HG03039 (cell line): Measurements from ENCODE around the gene RNF14.
"Not testable (repeated sequence)": the region's sequence is repeated elsewhere in the genome, so short reads cannot be mapped to it uniquely, and the experiment has no call there.

Experiments
- ATAC-seq: cut with Tn5 transposase; IDR thresholded peaks from one replicate; pipeline ENCODE4 v1.9.1; 2021; ENCODE audit warnings: mild to moderate bottlenecking, moderate library complexity; ENCODE audit not compliant: unreplicated experiment

The RNF14 gene

GRCh38 chr5:141968914-141969608 lies at the start of gene RNF14:
TSS of gene RNF14 (plus strand) at chr5:141969105. CDS start at chr5:141973589, 4,484 bp downstream.
- ATAC-seq, result peak; percentile 90

- ATAC-seq, result no peak
Measured at GRCh38 chr5:141919218-141920119, 49.4 kb upstream of the RNF14 start.

- ATAC-seq, result no peak
Measured at GRCh38 chr5:141920771-141921170, 48.1 kb upstream of the RNF14 start.

GRCh38 chr5:141922827-141923447 lies 46.0 kb upstream of the RNF14 start:
- not testable (repeated sequence) for ATAC-seq

GRCh38 chr5:141923448-141924313 lies 45.2 kb upstream of the RNF14 start, which contains the start of gene DELE1:
TSS of gene DELE1 (plus strand) at chr5:141923871. CDS start at chr5:141923942, 71 bp downstream.
- ATAC-seq, result peak; percentile 96

- no peak for ATAC-seq
Measured at GRCh38 chr5:141926434-141926833, 42.5 kb upstream of the RNF14 start.

- ATAC-seq, result no peak
Measured at GRCh38 chr5:141928051-141928450, 40.9 kb upstream of the RNF14 start.

- no peak for ATAC-seq
Measured at GRCh38 chr5:141929398-141930058, 39.4 kb upstream of the RNF14 start.

- no peak for ATAC-seq
Measured at GRCh38 chr5:141931694-141932093, 37.2 kb upstream of the RNF14 start.

GRCh38 chr5:141933151-141933550 lies 35.8 kb upstream of the RNF14 start:
- ATAC-seq, result no peak

GRCh38 chr5:141934099-141934844 lies 34.6 kb upstream of the RNF14 start:
- ATAC-seq, result no peak

- ATAC-seq, result no peak
Measured at GRCh38 chr5:141935538-141935937, 33.4 kb upstream of the RNF14 start.

- ATAC-seq, result no peak
Measured at GRCh38 chr5:141940695-141941271, 28.1 kb upstream of the RNF14 start.

GRCh38 chr5:141941307-141941706 lies 27.6 kb upstream of the RNF14 start:
- no peak for ATAC-seq

- ATAC-seq, result no peak
Measured at GRCh38 chr5:141941779-141942178, 27.1 kb upstream of the RNF14 start.

GRCh38 chr5:141942185-141942857 lies 26.6 kb upstream of the RNF14 start:
- ATAC-seq, result no peak

- no peak for ATAC-seq
Measured at GRCh38 chr5:141944076-141944475, 24.8 kb upstream of the RNF14 start.

GRCh38 chr5:141945511-141946051 lies 23.3 kb upstream of the RNF14 start:
- no peak for ATAC-seq
